HCT116 (cell line): ENCODE data around the gene NCAPG2. TPM values are rescaled to one million over a fixed set of nuclear protein-coding genes. Genes with fewer than 3 reads are reported as not detected.

ENCODE experiments used
- ATAC-seq: fragments of 200-7000 bp; cut with Tn5 transposase; 2 replicates; pipeline ENCODE4 v1.9.1; 2020; ENCODE audit warnings: mild to moderate bottlenecking, moderate library complexity
- BruUV-seq: library from RNA; stranded (reverse); fragments of 400-500 nt; replicated peaks from 2 replicates; lab custom pipeline; 2021; lab: Mats Ljungman, UMichigan
- CTCF ChIA-PET: fragments of 300-600 bp; sonication (Branson Sonifier 250); formaldehyde crosslinking; loops from one replicate; lab custom pipeline; 2021; ENCODE audit warnings: antibody characterized with exemption; lab: Charles Lee
- POLR2A ChIA-PET: fragments of 300-600, 350-600 bp; sonication (Branson Sonifier 250); formaldehyde crosslinking; loops from one replicate; lab custom pipeline; 2021; ENCODE audit warnings: antibody characterized with exemption; lab: Charles Lee
- RAD21 ChIA-PET, 2 experiments: fragments of 300-600 bp; sonication (Branson Sonifier 250); formaldehyde crosslinking; loops; one replicate each; lab custom pipeline; 2023; ENCODE audit warnings: low total read pairs in 2 of 2; ENCODE audit not compliant: uncharacterized antibody in 2 of 2, unreplicated experiment in 2 of 2, low non-redundant PET in 1 of 2; lab: Charles Lee
- DNase-seq: peaks from one replicate; pipeline ENCODE4 v3.0.0-alpha.2; 2010; ENCODE audit warnings: low read depth, low spot score
- H2AFZ ChIP-seq: fragments of 200-600 bp; shearing (Covaris generic), sonication (generic); 2 replicates; pipeline ENCODE4 v1.6.1; 2017; ENCODE audit warnings: low read depth, mixed run types, mixed read lengths, antibody characterized with exemption, low read length; ENCODE audit not compliant: poor library complexity, severe bottlenecking
- H3K27ac ChIP-seq: 2 replicates; pipeline ENCODE4 v1.5.1; 2012; ENCODE audit warnings: low read depth, low read length
- H3K27me3 ChIP-seq: fragments of 200-600 bp; sonication (generic); 2 replicates; pipeline ENCODE4 v1.6.1; 2016; ENCODE audit warnings: mixed run types, low read length, mixed read lengths; ENCODE audit not compliant: insufficient read depth
- H3K36me3 ChIP-seq, 2 experiments: fragments of 200-500 bp in 1 of 2; fragments of 200-600 bp in 1 of 2; sonication (Bioruptor generic) in 1 of 2; sonication (generic) in 1 of 2; 2 replicates each; pipeline versions ENCODE4 v1.5.1 to v1.6.1; 2014 to 2016; ENCODE audit warnings: low read length in 2 of 2, inconsistent platforms in 1 of 2, mixed read lengths in 1 of 2, mixed run types in 1 of 2; ENCODE audit not compliant: insufficient read depth in 2 of 2, control insufficient read depth in 1 of 2
- H3K4me1 ChIP-seq, 2 experiments: fragments of 200-600 bp in 1 of 2; sonication (generic) in 1 of 2; 2 replicates each; pipeline versions ENCODE4 v1.5.1 to v1.6.1; 2012 to 2017; ENCODE audit warnings: low read length in 2 of 2, inconsistent platforms in 1 of 2, mild to moderate bottlenecking in 1 of 2, mixed read lengths in 1 of 2, mixed run types in 1 of 2, moderate library complexity in 1 of 2; ENCODE audit not compliant: insufficient read depth in 2 of 2, control insufficient read depth in 1 of 2
- H3K4me2 ChIP-seq: fragments of 200-600 bp; sonication (generic); 2 replicates; pipeline ENCODE4 v1.6.1; 2017; ENCODE audit warnings: mixed run types, low read length, mixed read lengths
- H3K4me3 ChIP-seq, 2 experiments: fragments of 200-600 bp in 1 of 2; sonication (generic) in 1 of 2; replicated peaks in 1 of 2; 2 replicates each; pipeline ENCODE4 v1.5.1; 2011 to 2016; ENCODE audit warnings: low read length in 2 of 2, control low read depth in 1 of 2, low read depth in 1 of 2, mild to moderate bottlenecking in 1 of 2, mixed read lengths in 1 of 2, mixed run types in 1 of 2
- H3K79me2 ChIP-seq: fragments of 200-600 bp; sonication (generic); 2 replicates; pipeline ENCODE4 v1.6.1; 2017; ENCODE audit warnings: mild to moderate bottlenecking, mixed run types, low read length, moderate library complexity, mixed read lengths; ENCODE audit not compliant: insufficient read depth
- H3K9ac ChIP-seq: fragments of 200-600 bp; sonication (generic); 2 replicates; pipeline ENCODE4 v1.6.1; 2016; ENCODE audit warnings: low read length, mixed read lengths
- H3K9me2 ChIP-seq: fragments of 200-600 bp; sonication (generic), shearing (Covaris generic); 2 replicates; pipeline ENCODE4 v1.6.1; 2017; ENCODE audit warnings: mixed run types, mild to moderate bottlenecking, moderate library complexity; ENCODE audit not compliant: insufficient read depth
- H3K9me3 ChIP-seq, 2 experiments: fragments of 200-500 bp in 1 of 2; fragments of 200-600 bp in 1 of 2; sonication (Bioruptor generic) in 1 of 2; sonication (generic) in 1 of 2; 2 replicates each; pipeline ENCODE4 v1.6.1; 2014 to 2017; ENCODE audit warnings: low read length in 2 of 2, mixed read lengths in 2 of 2, inconsistent platforms in 1 of 2, low read depth in 1 of 2, mild to moderate bottlenecking in 1 of 2, mixed run types in 1 of 2, moderate library complexity in 1 of 2; ENCODE audit not compliant: control insufficient read depth in 1 of 2, insufficient read depth in 1 of 2
- H4K20me1 ChIP-seq: fragments of 200-600 bp; sonication (generic), shearing (Covaris generic); 2 replicates; pipeline ENCODE4 v1.6.1; 2017; ENCODE audit warnings: mixed run types, mild to moderate bottlenecking, moderate library complexity; ENCODE audit not compliant: insufficient read depth
- ATF3 ChIP-seq: IDR thresholded peaks from 2 replicates; pipeline ENCODE4 v1.6.1; 2012
- CBX3 ChIP-seq: IDR thresholded peaks from 2 replicates; pipeline ENCODE4 v1.6.1; 2012; ENCODE audit warnings: low read depth
- CEBPB ChIP-seq: IDR thresholded peaks from 2 replicates; pipeline ENCODE4 v1.6.1; 2012; ENCODE audit warnings: low read depth
- EGR1 ChIP-seq: IDR thresholded peaks from 2 replicates; pipeline ENCODE4 v1.6.1; 2012; ENCODE audit warnings: low read depth
- EZH2 ChIP-seq: fragments of 200-600 bp; sonication (generic); IDR thresholded peaks from 2 replicates; pipeline ENCODE4 v1.6.1; 2017; ENCODE audit warnings: antibody characterized with exemption, mixed run types
- EZH2phosphoT487 ChIP-seq: fragments of 200-600 bp; IDR thresholded peaks from 2 replicates; pipeline ENCODE4 v1.6.1; 2018; ENCODE audit warnings: antibody characterized with exemption, borderline replicate concordance
- FOSL1 ChIP-seq: IDR thresholded peaks from 2 replicates; pipeline ENCODE4 v1.6.1; 2012; ENCODE audit warnings: low read depth
- JUND ChIP-seq: IDR thresholded peaks from 2 replicates; pipeline ENCODE4 v1.6.1; 2012
- MAX ChIP-seq: IDR thresholded peaks from 2 replicates; pipeline ENCODE4 v1.6.1; 2012
- POLR2AphosphoS5 ChIP-seq: IDR thresholded peaks from 2 replicates; pipeline ENCODE4 v1.6.1; 2011; ENCODE audit warnings: mild to moderate bottlenecking, low read depth, low read length, moderate library complexity
- RAD21 ChIP-seq: IDR thresholded peaks from 2 replicates; pipeline ENCODE4 v1.6.1; 2012; ENCODE audit warnings: low read depth, mild to moderate bottlenecking
- SRF ChIP-seq: IDR thresholded peaks from 2 replicates; pipeline ENCODE4 v1.6.1; 2012; ENCODE audit warnings: low read depth
- TCF7L2 ChIP-seq: IDR thresholded peaks from 2 replicates; pipeline ENCODE4 v1.7.0; 2011; ENCODE audit warnings: borderline replicate concordance, inconsistent platforms; ENCODE audit not compliant: insufficient read depth, insufficient read length; ENCODE audit errors: extremely low read depth
- ZBTB33 ChIP-seq: IDR thresholded peaks from 2 replicates; pipeline ENCODE4 v1.6.1; 2011; ENCODE audit warnings: mild to moderate bottlenecking, low read length, moderate library complexity; ENCODE audit not compliant: insufficient replicate concordance; ENCODE audit errors: extremely low read depth
- ZNF274 ChIP-seq: fragments of 200-500 bp; sonication (Bioruptor generic); IDR thresholded peaks from 2 replicates; pipeline ENCODE4 v1.6.1; 2014; ENCODE audit warnings: mild to moderate bottlenecking, low read depth, low read length, inconsistent platforms
- intact Hi-C: fragments of 100-400 bp; cut with micrococcal nuclease; formaldehyde crosslinking; loops from 2 replicates; pipeline ENCODE4 v1.10.0; 2022
- total RNA-seq: library from RNA; stranded (reverse); gene quantifications from one replicate; pipeline ENCODE4 v1.2.1, GENCODE V29; 2021; ENCODE audit not compliant: unreplicated experiment

The NCAPG2 gene
- total RNA-seq, 1 experiment from 2014 or later: 73.1 TPM

GRCh38 chr7:158742065-158742821 lies 37.6 kb upstream of the NCAPG2 start:
- intact Hi-C loops: no loop called here
- no peak for TF ChIP-seq ZNF274
- TF ChIP-seq CBX3: no peak
- no peak for TF ChIP-seq RAD21
- TF ChIP-seq POLR2AphosphoS5: no peak
- no TSS peak for BruUV-seq
- ATAC-seq: no peak
- Histone ChIP-seq H4K20me1 (no peaks in the 10 kb centered on the region), H3K4me2 (no peak overlapping the region), H3K9ac (no peak overlapping the region), H3K9me2 (no peaks in the 10 kb centered on the region), H3K36me3 (peaks cover 20 to 36% of the 10 kb centered on the region in 2 experiments), H3K27ac (no peak overlapping the region), H3K9me3 (no peaks in the 10 kb centered on the region), H2AFZ (no peak overlapping the region), H3K79me2 (no peaks in the 10 kb centered on the region; the same call in 1 of the 2 replicates), H3K27me3 (no peaks in the 10 kb centered on the region), H3K4me1 (no peaks in the 10 kb centered on the region), H3K4me3 (no peak overlapping the region)
- ChIA-PET CTCF (no interaction called here), POLR2A (no interaction called here), RAD21 (no interaction called here)
- DNase-seq: no peak

GRCh38 chr7:158741294-158741666 lies 36.7 kb upstream of the NCAPG2 start:
- ChIA-PET POLR2A (no interaction called here), RAD21 (no interaction called here), CTCF (no interaction called here)
- Histone ChIP-seq H3K27me3 (no peaks in the 10 kb centered on the region), H3K27ac (no peak overlapping the region), H3K9ac (no peak overlapping the region), H3K4me2 (no peak overlapping the region), H3K4me3 (no peak overlapping the region), H4K20me1 (no peaks in the 10 kb centered on the region), H3K9me3 (no peaks in the 10 kb centered on the region), H3K79me2 (no peaks in the 10 kb centered on the region; the same call in 1 of the 2 replicates), H3K9me2 (no peaks in the 10 kb centered on the region), H3K4me1 (no peaks in the 10 kb centered on the region), H2AFZ (no peak overlapping the region), H3K36me3 (peaks cover 17 to 40% of the 10 kb centered on the region in 2 experiments)
- no TSS peak for BruUV-seq
- ATAC-seq (no peak), DNase-seq (no peak)
- intact Hi-C loops: no loop called here
- TF ChIP-seq EZH2phosphoT487 (no peak), ATF3 (no peak), SRF (no peak), EGR1 (no peak), JUND (no peak), POLR2AphosphoS5 (no peak), FOSL1 (no peak), CEBPB (no peak), TCF7L2 (no peak), EZH2 (no peak), ZBTB33 (no peak), MAX (no peak)
- TF ChIP-seq, all 23 proteins: peak for 0
